Measurements from ENCODE around the gene CEP43. TPM values are rescaled to one million over a fixed set of nuclear protein-coding genes. Genes with fewer than 3 reads are reported as not detected.

CEP43 gene
- total and polyA plus RNA-seq, 10 of the 15 experiments (the other 5 are each of a cell fraction or from before 2014, with no cell fraction given) = 7.7 to 49.9 (median 24.6) TPM

DNA sequence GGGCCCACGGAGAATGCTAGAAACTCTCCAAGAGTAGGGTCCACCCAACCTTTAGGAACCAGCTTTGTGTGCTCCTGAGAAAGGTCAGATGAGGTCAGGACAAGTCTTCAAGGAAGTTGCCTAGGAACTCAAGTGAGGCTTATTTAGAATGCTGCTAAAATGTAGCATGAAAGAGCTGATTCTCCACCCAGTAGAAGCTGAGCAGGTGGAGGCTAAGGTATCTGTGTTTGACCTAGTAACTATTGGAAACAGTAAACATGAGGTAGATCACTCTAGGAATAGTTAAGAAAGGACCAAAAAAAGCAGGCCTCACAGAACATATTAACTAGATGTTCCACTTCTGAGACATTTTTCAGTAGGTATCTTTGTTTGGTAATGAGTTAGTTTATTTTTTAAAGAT lies 13.9 kb downstream of the CEP43 start (continued):
- TF ChIP-seq LARP7 (IDR thresholded peaks at IDR 0.05) (no peak), POLR2AphosphoS2 (IDR thresholded peaks at IDR 0.05; ENCODE audit: low read depth, low read length) (no peak), TBL1XR1 (IDR thresholded peaks at IDR 0.05; ENCODE audit: low read depth, low read length) (no peak), FOXK2 (IDR thresholded peaks at IDR 0.05) (no peak), ZSCAN29 (IDR thresholded peaks at IDR 0.05) (no peak), ZNF384 (IDR thresholded peaks at IDR 0.05; ENCODE audit: borderline replicate concordance, low read depth, low read length) (no peak)
- TF ChIP-seq, protein P1, sequence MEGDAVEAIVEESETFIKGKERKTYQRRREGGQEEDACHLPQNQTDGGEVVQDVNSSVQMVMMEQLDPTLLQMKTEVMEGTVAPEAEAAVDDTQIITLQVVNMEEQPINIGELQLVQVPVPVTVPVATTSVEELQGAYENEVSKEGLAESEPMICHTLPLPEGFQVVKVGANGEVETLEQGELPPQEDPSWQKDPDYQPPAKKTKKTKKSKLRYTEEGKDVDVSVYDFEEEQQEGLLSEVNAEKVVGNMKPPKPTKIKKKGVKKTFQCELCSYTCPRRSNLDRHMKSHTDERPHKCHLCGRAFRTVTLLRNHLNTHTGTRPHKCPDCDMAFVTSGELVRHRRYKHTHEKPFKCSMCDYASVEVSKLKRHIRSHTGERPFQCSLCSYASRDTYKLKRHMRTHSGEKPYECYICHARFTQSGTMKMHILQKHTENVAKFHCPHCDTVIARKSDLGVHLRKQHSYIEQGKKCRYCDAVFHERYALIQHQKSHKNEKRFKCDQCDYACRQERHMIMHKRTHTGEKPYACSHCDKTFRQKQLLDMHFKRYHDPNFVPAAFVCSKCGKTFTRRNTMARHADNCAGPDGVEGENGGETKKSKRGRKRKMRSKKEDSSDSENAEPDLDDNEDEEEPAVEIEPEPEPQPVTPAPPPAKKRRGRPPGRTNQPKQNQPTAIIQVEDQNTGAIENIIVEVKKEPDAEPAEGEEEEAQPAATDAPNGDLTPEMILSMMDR (IDR thresholded peaks at IDR 0.05 in 2 of 3, conservative IDR thresholded peaks at IDR 0.05 in 1 of 3; ENCODE audit: control insufficient read depth in 2 of 3, extremely low read depth in 1 of 3, insufficient read depth in 1 of 3, low read depth in 3 of 3, low read length in 3 of 3) = no peak
- TF ChIP-seq, protein P2, sequence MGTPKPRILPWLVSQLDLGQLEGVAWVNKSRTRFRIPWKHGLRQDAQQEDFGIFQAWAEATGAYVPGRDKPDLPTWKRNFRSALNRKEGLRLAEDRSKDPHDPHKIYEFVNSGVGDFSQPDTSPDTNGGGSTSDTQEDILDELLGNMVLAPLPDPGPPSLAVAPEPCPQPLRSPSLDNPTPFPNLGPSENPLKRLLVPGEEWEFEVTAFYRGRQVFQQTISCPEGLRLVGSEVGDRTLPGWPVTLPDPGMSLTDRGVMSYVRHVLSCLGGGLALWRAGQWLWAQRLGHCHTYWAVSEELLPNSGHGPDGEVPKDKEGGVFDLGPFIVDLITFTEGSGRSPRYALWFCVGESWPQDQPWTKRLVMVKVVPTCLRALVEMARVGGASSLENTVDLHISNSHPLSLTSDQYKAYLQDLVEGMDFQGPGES (IDR thresholded peaks at IDR 0.05) = no peak

DNA sequence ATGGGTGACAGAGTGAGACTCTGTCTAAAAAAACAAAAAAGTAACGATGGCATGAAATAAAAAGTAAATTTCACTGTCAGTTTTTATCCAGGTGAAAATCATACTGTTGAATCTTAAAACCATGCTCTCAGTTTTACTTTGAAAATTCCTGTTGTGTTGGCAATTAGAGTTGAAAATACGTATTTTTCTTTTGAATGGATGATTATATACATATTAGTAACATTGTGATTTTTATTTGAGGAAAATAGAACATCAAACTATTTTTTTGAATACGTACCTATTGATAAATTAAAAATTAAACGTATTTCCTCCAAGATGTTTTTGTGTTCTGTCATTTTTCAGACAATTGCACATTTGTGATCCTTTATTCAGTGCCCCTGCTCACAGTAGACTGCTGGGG lies 14.7 kb downstream of the CEP43 start:
- intact Hi-C loops (cut with micrococcal nuclease; ENCODE audit: unreplicated experiment) (no loop called here), in situ Hi-C loops (cut with MboI) (loop anchor here (25.0 kb wide), 1 partner anchor 123 kb away; no protein-coding TSS in a partner anchor)
- Histone ChIP-seq H3K4me1 (ENCODE audit: control insufficient read depth, insufficient read depth, low read length) (no peaks in the 10 kb centered on the region), H2AFZ (ENCODE audit: control insufficient read depth, low read depth, low read length) (no peak overlapping the region), H3K36me3 (ENCODE audit: control insufficient read depth in 2 of 2, insufficient read depth in 2 of 2, low read length in 1 of 2) (peaks cover 10 to 22% of the 10 kb centered on the region in 2 experiments; a peak in 3 of 4 replicates), H3K27me3 (replicated peaks in 1 of 2; ENCODE audit: control insufficient read depth in 2 of 2, insufficient read depth in 2 of 2, low read length in 1 of 2) (no peaks in the 10 kb centered on the region), H3K4me2 (ENCODE audit: control insufficient read depth, insufficient read depth) (no peak overlapping the region), H3K9me3 (replicated peaks; ENCODE audit: control insufficient read depth, insufficient read depth, low read length) (no peaks in the 10 kb centered on the region), H3K9ac (ENCODE audit: control insufficient read depth, insufficient read depth, low read length) (no peak overlapping the region), H4K20me1 (ENCODE audit: control insufficient read depth, insufficient read depth) (no peaks in the 10 kb centered on the region), H3K79me2 (ENCODE audit: control insufficient read depth, insufficient read depth, low read length) (no peaks in the 10 kb centered on the region), H3K27ac (ENCODE audit: control insufficient read depth, insufficient read depth) (no peak overlapping the region), H3K4me3 (no peak overlapping the region)
- no peak for ATAC-seq
- ChIA-PET CTCF (interaction anchor here (1.5 kb wide), 1 partner anchor 14 kb away, joined by 4 read pairs; the partner anchor contains the start of gene CEP43), SMC1A (ENCODE audit: uncharacterized antibody, unreplicated experiment) (interaction anchor here (1.1 to 1.6 kb wide), 2 partner anchors 82 to 128 kb away, joined by 3 to 7 read pairs; no protein-coding TSS in a partner anchor), RAD21 (ENCODE audit: unreplicated experiment) (no interaction called here), POLR2A (no interaction called here)
- no peak for DNase-seq (ENCODE audit: low read depth, low spot score)
- 94% methylated on average over 4 of the region's 4 CpGs for WGBS (ENCODE audit: insufficient coverage, insufficient replicate concordance, low lambda C conversion rate, missing lambda C conversion rate)
- BruUV-seq (replicated peaks) = no TSS peak
- FAIRE-seq = no peak
- TF ChIP-seq ESRRA (IDR thresholded peaks at IDR 0.05; ENCODE audit: low read length) (no peak), BMI1 (IDR thresholded peaks at IDR 0.05; ENCODE audit: borderline replicate concordance) (no peak), GABPA (IDR thresholded peaks at IDR 0.05; ENCODE audit: low read depth) (no peak), RELA (IDR thresholded peaks at IDR 0.05; ENCODE audit: borderline replicate concordance, partially characterized antibody) (no peak), YBX1 (IDR thresholded peaks at IDR 0.05) (no peak), RB1 (IDR thresholded peaks at IDR 0.05; ENCODE audit: borderline replicate concordance) (no peak), MTA2 (IDR thresholded peaks at IDR 0.05; ENCODE audit: low read depth) (no peak), SP1 (IDR thresholded peaks at IDR 0.05; ENCODE audit: low read depth, low read length) (no peak), RBBP5 (conservative IDR thresholded peaks at IDR 0.05) (no peak), MXI1 (IDR thresholded peaks at IDR 0.05; ENCODE audit: low read depth, low read length) (no peak), SMAD1 (IDR thresholded peaks at IDR 0.05; ENCODE audit: low read depth, partially characterized antibody) (no peak), BRCA1 (IDR thresholded peaks at IDR 0.05; ENCODE audit: low read depth, low read length) (no peak)
- TF ChIP-seq, protein P3, sequence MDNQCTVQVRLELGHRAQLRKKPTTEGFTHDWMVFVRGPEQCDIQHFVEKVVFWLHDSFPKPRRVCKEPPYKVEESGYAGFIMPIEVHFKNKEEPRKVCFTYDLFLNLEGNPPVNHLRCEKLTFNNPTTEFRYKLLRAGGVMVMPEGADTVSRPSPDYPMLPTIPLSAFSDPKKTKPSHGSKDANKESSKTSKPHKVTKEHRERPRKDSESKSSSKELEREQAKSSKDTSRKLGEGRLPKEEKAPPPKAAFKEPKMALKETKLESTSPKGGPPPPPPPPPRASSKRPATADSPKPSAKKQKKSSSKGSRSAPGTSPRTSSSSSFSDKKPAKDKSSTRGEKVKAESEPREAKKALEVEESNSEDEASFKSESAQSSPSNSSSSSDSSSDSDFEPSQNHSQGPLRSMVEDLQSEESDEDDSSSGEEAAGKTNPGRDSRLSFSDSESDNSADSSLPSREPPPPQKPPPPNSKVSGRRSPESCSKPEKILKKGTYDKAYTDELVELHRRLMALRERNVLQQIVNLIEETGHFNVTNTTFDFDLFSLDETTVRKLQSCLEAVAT (IDR thresholded peaks at IDR 0.05) = no peak
